Measurements from ENCODE around the gene GRHL3.

Gene GRHL3

DNA sequence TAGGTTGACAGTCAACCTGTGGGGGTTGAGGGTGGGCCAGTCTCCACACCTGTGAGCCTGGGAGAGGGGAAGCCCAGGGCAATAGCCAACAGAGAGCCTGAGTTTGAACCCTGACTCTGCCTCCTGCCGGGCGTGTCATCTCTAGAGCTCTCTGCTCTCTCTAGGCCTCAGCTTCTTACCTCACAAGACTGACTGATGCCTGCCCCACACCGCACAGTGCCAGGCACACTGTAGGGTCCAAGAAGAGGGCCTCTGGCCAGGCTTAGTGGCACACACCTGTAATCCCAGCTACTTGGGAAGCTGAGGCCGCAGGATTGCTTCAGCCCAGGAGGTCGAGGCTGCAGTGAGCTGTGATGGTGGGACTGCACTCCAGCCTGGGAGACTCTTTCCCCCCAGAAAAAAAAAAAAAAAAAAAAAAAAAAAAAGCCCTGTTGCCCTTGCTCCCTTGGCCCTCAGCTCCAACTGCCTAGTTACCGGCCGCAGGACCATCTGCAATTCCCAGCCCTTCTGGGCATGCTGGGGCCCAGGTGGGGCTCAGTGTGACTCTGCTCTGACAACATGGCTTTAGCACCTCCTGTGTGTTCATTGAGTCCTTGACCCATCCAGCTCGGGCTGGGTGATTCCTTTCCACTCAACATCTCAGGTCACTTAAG lies 25.1 kb downstream of the GRHL3 start:
- no peak for DNase-seq

DNA sequence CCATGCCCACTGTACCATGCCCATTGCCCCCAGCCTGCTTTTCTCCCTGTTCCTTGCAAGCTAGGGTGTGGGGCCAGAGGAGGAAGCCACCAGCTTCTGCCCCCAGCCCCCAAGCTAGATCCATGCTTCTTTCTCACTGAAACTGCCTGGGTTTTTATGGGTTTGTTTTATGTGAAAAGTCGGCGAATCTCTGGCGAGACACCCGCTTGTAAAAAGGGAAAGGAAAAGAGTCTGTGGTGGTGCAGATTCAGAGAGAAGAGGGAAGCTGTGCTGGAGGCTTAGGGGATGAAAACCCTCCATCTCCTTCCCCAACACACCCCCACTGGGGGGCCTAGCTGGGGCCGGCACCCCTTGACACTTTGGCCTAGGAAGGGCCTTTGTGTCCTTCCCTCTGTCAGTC lies 26.2 kb downstream of the GRHL3 start:
- DNase-seq, result no peak

DNA sequence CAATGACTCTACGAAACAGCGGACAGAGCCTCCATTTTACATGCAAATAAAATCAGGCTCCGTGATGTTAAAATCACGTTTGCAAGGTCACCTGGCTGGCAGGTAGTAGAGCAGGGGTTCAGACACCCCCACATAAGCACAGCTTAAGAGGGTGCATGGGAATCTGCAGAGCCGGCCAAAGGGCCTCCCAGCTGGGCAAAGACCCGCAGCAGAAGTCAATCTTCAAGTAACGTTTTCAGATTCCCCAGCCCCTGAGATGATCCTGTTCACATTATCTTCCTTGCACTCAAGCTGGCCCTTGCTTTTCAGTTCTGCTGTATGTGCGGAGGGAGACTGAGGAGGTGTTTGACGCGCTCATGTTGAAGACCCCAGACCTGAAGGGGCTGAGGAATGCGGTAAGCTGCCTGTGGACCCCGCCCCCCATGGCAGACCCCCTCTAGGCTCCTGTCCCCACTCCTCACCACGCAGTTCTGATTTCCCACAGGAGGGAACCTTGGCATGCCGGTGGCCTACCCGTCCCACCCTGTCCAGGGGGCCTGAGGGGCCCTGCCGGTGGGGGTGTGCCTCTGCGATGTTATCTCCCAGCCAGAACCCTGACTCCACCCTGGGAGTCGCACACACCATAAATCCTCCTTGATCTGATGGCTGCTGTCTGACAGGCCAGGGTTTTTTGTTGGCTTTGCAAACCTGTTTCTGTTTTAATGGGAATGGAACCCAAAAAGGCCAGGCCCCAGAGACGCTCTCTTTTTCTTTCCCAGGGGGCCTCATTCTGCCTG lies 28.2 kb downstream of the GRHL3 start:
- no peak for DNase-seq

DNA sequence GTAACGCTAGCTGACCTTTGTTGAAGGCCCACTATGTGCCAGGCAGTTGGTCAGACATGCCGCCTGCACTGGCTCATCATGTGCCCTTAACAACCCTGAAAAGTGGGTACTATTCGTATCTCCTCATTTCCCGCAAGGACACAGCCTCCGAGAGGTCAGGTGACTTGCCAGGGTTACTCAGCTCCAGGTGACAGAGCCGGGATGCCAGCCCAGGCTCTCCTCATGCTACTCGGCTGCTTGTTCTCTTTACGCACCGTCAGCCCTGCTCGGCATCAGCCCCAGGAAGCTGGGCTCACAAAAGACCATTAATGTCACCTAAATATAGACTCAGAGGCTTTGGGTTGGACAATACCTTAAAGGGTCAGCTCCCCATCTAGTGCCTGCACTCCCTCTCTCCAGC lies 29.0 kb downstream of the GRHL3 start:
- no peak for DNase-seq

DNA sequence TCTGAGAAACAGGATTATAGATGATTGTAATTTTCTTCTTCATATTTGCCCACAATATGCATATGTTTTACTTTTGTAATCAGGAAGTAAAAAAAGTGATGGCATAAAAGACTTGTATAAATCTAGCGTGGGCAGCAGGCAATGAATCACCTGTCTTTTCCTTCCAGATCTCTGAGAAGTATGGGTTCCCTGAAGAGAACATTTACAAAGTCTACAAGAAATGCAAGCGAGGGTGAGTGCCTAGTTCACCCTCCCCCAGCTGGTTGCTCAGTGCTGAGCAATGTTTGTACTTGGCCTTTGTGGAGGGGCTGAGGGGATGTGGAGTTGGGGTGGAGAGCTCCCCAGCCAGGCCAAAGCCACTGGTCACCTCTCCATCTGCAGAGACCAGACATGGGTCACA lies 30.7 kb downstream of the GRHL3 start:
- no peak for DNase-seq

DNA sequence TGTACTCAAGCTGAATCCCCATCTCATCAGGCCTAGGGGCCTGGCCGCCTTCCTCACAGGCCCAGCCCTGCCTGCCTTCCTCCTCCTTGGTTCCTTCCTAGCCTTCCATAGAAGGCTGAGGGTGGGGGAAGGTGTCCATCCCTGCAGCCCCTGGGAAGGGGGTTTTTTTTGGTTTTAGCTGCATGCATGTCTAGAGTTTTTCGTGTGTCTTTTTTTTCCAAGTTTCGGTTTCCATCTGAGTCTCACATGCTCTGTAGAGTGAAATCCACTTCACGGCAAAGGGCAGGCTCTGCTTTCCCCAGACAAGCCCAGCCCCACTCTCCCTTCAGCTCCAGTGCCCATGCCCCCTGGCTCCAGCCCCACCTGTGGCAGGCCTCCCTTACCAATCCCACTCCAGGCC lies 32.1 kb downstream of the GRHL3 start:
- DNase-seq, result no peak

DNA sequence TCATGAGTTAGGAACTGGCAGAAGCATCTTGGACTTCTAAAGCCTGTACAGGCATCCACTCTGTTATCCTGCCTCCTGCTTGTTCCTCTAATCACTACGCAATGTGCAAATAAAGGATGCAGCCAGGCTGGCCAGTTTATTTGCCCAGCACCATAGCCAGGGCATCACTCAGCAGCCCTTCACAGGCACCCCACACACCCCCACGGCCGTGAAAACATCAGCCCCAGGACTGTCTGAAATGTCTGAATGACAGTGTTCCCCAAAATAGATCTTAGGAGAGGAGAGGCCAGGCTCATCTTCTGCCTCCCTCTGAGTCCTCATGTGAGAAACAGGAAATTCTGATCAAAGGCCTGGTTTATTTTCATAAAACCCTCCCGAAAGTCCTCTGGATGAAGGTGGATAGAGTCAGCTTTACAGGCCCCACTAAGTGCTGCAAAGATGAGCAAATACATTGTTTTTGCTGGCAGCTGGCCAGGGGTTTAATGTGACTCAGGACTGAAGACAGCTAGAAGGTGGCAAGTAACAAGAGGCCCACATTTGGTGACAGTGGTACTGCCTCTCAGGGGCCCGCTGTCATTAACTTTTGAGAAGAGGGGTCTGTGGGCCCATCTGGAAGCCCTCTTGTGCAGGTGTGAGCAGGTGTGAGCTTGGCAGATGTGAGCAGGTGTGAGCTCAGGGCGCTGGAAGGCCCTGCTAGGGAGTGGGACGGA lies 32.9 kb downstream of the GRHL3 start:
- no peak for DNase-seq

DNA sequence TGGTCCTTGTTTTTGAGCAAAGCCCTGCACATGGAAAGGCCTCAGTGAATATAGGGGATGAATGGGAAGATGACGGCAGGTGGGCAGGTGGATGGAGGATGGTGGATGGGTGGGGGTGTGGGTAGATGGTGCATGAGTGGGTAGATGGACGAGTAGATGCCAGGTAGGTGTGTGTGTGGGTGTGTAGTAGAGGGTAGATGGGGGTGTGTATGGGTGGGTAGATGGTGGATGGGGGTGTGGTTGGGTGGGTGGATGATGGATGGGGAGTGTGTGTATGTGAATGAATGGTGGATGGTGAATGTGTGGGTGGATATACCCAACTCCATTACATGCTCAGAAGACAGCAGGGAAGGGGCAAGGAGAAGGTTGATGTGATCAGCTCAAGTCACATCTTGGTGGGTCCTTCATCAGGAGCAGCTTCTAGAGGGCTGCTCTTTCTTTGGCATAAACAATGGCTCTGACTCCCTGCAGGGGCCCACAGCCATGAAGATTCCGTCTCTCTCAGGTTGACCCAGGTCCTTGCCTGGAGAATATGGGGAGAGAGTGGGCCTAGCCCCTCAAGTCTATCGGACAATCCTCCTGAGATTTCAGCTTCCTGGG lies 34.2 kb downstream of the GRHL3 start:
- no peak for DNase-seq

DNA sequence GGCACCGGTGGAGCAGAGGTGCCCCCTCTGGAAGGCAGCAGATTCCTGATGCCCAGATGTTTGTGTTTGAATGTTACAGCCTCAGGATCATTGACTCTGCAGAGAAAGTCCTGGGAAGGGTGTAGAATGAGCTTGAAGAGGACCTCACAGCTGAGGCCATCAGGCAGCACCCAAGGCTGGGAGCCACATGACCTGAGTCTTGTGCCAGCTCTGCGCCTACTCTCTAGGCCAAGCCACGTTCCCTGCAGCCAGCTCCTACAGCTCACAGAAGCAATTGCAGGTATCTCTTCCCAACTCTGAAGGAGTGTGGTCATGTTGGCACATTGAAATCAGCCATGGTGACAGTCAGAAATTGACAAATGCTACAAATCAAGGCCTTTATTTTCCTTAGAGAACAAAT lies 36.3 kb downstream of the GRHL3 start:
- no peak for DNase-seq

DNA sequence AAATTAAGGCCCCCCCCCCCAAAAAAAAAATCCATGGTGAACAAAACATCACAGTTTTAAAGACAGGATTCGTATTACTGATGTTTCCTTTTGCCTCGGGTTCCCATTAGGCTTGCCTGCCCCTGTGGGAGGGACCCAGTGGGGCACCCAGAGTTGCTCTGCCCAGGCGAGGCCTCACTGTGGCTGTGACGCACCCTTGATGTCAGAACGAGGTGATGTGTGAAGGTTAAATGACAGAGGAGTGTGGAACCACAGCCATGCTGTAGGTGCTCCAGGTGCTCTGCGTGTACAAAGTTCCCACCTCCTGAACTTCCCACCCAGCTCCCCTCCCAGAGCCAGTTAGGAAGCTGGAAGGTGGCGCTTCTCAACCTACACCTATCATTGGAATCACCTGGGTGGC lies 37.9 kb downstream of the GRHL3 start:
- DNase-seq, result no peak

DNA sequence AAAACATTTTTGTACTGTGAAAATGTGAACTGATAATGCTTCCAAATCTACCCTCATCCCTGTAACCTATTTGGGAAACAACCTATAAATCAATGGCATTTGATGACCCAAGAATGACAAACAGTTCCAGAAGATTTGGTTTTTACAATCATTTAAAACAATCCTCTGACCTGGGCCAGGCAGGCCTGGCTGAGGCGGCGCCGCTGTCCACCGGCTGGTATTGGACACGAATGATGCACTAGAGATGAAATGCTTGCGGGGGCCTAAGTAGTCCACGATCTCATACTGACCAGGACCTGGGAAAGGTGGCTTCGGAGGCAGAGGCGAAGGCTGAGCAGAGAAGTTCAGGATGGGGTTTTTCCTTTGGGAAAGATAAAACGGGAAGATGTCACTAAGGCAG lies 41.5 kb downstream of the GRHL3 start:
- no peak for DNase-seq

DNA sequence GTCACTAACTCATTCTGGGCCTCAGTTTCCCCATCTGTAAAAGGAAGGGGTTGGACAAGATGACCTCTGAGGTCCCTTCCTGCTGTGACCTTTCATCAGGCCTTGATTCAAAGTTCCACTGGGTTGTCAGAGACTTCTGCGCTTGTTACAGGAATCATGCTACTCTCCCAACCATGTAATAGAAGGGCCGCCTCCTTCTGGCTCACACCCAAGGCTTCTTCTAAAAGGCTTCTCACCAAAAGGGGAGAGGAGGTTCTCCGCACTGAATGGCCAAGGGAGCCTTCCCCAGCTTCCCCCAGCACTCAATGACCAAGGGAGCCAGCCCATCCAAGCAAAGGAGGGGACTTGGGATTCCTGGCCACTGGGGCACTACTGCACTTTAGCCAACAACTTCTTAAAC lies 42.7 kb downstream of the GRHL3 start:
- DNase-seq, result no peak

DNA sequence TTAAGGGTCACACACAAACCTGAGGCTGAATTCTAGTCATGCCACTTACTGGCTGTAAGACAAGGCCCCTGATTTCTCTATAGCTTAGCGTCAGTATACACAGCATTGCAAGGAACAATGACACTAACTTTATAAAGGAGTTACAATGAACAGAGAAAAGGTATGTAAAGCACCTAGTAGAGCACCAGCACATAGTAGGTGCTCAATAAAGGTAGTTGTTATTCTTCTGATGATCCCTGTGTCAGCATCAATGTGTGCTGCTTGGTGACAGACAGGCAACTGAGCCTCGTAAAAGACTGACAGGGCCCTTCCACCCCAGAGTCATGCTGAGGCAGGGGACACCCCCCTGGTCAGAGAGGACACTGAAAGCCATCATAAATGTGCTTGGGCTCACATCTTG lies 43.2 kb downstream of the GRHL3 start:
- no peak for DNase-seq

DNA sequence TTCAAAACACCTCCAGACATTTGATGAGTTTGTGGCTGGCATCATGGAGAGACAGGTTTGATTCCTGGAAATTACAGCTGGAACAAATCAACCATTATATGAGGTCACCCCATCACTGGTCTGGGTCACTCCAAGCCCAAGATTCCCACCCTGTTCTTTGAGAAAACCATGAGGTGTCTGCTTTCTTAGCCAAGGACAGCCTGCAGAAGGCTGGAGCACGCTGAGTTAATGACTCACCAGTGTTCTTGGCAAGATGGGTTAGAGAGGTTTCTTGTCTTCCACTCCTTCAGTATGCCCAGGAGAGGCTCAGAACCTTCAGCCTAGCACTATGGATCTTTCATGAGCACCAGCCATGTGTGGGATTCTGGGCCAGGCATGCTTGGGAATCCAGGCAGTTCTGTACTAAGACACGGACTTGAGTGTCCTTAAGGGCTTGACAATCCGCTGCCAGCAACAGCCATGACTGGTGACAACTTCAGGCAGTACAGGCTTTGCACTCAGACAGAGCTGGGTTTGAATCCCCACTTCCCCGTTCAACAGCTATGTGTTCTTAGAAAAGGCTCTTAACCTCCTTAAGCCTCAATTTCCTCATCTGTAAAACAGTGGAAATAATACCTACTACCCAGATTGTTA lies 43.9 kb downstream of the GRHL3 start:
- DNase-seq, result no peak

DNA sequence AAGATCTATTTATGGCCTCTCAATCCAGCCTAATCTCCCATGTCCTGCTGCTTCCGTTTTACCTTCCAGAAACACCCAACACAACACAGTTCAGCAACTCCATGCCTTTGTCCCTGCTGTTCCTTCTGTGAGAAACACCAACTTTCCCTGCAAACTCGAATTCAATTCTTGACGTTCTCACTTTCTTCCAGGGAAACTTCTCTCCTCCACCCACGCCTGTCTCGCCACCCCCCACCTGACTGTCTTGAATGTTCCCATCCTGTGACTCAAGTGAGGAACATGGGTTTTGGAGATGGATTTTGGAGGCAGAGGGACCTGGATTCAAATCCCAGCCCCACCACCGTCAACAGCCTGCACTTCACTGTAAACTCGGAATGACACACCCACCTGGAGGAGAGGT lies 44.8 kb downstream of the GRHL3 start:
- no peak for DNase-seq

DNA sequence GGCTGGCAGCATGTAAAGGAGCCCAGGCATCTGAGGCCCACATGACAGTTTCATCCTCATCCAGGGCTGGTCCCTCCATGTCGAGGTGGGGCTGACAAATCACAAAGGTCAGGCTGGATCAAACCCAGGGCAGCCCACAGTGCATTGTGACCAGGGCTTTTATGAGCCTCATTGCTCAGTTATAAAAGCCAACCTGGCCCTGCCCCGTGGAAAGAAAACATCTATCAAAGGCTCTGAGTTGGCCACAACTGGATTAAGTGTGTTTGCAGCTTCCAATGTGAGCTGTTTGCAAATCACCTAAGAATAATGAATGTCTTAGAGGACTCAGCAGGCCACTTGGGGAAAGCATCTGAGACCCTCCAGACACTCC lies 45.4 kb downstream of the GRHL3 start:
- no peak for DNase-seq

DNA sequence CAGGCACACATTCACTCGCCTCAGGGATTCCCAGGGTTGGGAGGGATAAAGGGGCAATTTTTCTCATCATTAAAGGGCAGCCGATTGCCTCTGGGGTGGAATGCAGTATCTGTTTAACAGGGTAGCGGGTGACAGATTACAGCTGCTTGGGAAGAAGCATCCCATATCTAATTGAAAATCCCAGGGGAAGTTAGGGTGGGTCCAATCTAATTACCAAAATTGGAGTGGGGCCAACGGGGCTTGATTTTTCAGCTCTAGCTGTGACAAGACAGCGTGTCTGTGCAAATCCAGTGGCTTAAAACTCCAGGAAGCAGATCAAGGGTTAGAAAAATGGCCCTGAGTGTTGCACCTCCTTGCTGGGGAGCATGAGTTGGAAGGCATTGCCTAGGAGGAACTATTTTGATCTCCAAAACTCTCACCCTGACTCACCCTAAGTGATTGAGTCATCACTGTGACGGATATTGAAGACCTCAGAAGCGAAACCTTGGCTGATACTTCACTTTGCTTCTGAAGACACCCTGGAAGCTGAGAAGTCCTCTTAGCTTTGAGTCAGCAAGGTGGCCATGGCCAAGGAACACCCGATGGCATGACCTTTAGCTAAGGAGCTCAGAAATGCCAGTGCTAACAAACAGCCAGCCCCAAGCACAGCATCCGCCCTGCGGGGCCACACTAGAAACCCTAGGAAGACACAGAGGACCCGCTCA lies 46.0 kb downstream of the GRHL3 start:
- no peak for DNase-seq

DNA sequence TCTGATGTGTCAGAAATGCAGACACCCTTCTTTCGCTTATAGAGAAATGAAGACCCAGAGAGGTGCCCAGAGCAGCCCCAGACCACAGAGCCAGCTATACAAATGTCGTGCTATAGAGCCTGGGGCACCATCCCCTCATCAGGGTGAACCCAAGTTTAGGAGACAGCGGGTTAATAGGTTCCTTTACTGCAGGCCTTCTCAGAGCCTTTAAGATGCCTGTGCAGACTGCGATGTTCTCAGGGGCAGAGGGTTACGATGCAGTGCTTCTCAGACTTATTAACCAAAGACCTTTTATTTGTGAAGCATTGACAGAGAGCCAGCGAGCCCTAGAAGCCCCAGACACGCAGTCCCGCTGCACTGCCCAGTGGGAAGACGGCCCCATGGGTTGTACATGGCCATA lies 47.5 kb downstream of the GRHL3 start:
- no peak for DNase-seq

DNA sequence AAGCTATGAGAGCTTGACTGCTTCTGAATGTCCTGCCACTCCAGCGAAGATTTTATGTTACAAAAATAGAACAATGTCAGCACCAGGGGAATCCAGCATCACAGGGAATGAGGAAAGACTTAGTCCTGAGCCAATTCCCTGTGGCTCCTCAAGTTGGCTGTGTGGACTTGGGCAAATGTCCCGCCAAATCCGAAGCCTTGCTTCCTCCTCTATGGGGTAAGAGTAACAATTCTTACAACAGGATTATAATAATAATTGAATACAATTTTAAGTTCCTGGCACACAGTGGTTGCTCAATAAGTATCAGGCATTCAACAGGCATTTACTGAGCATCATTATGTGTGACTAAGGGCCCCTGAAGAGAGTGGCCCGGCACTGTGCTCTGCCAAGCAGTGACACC lies 50.0 kb downstream of the GRHL3 start:
- DNase-seq, result no peak

DNA sequence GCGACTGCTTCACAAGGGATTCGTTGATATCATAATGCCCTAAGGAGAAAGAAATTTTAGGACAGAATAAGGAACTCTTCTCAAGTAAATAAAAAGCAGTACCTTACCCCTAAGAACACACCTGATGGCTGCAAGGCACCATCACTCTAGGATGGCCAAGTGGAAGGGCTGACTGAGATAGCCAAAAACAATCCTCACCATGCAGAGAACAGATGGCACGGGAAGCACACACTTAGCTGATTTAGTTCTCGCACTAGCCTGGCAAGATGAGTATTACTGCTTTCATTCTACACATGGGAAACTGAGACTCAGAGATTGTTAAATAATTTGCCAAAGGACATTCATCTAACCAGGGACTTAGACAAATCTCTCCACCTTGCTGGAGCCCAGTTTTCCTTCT lies 50.6 kb downstream of the GRHL3 start:
- DNase-seq, result no peak

DNA sequence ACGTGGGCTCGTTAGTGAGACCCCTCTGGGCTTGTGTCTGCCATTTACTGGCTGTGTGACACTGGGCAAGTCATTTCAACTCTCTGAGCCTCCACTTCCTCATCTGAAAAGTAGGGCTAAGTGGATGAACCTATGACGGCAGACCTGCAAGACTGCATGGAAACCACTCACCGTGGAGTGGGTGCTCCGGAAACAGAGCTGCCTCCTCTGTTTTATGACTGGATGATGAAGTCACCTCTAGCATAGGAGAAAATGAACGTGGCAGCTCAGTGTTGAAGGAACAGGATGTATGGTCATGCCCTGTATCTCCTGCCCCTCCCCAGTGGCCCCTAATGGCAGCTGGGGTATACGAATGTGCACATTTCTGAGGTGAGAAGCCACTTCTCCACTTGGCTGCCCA lies 53.9 kb downstream of the GRHL3 start:
- no peak for DNase-seq

DNA sequence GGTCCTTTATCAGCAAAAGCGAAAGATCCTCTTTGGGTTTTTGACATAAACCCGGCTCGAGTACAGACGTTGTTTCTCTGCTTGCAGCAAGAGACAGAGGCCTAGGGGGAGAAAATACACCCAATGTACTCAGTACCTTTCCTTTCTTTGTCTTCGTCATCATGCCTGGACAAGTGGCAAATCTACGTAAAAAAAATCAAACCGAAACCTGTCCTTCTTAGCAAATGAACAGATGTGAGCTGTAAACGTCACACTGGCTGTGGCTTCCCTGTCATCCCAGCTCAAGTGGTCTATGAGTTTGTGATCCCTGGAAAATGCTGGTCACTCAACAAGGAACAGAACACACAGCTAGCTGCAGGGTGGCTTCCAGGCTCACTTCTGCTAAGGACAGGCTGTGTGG lies 54.6 kb downstream of the GRHL3 start:
- DNase-seq, result no peak
